ENCODE results near the gene FBXW7.

DNA sequence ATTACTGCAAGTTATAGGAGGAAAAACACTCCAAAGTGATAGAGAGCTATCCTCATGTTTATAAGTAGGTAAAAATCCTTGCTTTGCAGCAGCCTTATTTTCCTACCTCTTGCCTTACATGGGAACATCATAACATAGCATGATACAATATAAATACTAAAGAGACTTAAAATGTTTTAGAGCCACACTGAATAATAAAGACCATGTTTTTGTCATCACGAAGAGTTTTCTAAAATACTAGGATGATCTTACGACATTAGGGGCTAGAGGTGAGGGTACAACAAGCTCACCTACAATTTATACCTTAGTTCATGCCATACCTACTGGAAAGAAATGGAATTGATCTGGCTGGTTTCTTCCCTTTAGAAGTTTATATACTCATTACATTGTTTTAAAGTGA, 184.8 kb downstream of the FBXW7 start:
- no peak for TF ChIP-seq POLR2A (IDR thresholded peaks at IDR 0.05; ENCODE audit: insufficient read depth in 1 of 2, low read depth in 2 of 2, low read length in 2 of 2)
- TF ChIP-seq EZH2 (conservative IDR thresholded peaks at IDR 0.05; ENCODE audit: low read depth, low read length), result no peak
- TF ChIP-seq, protein P1, sequence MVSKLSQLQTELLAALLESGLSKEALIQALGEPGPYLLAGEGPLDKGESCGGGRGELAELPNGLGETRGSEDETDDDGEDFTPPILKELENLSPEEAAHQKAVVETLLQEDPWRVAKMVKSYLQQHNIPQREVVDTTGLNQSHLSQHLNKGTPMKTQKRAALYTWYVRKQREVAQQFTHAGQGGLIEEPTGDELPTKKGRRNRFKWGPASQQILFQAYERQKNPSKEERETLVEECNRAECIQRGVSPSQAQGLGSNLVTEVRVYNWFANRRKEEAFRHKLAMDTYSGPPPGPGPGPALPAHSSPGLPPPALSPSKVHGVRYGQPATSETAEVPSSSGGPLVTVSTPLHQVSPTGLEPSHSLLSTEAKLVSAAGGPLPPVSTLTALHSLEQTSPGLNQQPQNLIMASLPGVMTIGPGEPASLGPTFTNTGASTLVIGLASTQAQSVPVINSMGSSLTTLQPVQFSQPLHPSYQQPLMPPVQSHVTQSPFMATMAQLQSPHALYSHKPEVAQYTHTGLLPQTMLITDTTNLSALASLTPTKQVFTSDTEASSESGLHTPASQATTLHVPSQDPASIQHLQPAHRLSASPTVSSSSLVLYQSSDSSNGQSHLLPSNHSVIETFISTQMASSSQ (IDR thresholded peaks at IDR 0.05; ENCODE audit: low read depth), result no peak
- TF ChIP-seq, protein P1 (CRISPR knock-in tag; IDR thresholded peaks at IDR 0.05; ENCODE audit: borderline replicate concordance), result no peak
- TF ChIP-seq, protein P2, sequence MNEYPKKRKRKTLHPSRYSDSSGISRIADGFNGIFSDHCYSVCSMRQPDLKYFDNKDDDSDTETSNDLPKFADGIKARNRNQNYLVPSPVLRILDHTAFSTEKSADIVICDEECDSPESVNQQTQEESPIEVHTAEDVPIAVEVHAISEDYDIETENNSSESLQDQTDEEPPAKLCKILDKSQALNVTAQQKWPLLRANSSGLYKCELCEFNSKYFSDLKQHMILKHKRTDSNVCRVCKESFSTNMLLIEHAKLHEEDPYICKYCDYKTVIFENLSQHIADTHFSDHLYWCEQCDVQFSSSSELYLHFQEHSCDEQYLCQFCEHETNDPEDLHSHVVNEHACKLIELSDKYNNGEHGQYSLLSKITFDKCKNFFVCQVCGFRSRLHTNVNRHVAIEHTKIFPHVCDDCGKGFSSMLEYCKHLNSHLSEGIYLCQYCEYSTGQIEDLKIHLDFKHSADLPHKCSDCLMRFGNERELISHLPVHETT (CRISPR knock-in tag; conservative IDR thresholded peaks at IDR 0.05), result no peak
- no peak for TF ChIP-seq NFE2L2 (IDR thresholded peaks at IDR 0.05; ENCODE audit: low read length)
- TF ChIP-seq POLR2AphosphoS2 (IDR thresholded peaks at IDR 0.05; ENCODE audit: low read depth, low read length), result no peak
- TF ChIP-seq, protein P3, sequence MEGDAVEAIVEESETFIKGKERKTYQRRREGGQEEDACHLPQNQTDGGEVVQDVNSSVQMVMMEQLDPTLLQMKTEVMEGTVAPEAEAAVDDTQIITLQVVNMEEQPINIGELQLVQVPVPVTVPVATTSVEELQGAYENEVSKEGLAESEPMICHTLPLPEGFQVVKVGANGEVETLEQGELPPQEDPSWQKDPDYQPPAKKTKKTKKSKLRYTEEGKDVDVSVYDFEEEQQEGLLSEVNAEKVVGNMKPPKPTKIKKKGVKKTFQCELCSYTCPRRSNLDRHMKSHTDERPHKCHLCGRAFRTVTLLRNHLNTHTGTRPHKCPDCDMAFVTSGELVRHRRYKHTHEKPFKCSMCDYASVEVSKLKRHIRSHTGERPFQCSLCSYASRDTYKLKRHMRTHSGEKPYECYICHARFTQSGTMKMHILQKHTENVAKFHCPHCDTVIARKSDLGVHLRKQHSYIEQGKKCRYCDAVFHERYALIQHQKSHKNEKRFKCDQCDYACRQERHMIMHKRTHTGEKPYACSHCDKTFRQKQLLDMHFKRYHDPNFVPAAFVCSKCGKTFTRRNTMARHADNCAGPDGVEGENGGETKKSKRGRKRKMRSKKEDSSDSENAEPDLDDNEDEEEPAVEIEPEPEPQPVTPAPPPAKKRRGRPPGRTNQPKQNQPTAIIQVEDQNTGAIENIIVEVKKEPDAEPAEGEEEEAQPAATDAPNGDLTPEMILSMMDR (CRISPR knock-in tag; IDR thresholded peaks at IDR 0.05), result no peak
- TF ChIP-seq, protein P4, sequence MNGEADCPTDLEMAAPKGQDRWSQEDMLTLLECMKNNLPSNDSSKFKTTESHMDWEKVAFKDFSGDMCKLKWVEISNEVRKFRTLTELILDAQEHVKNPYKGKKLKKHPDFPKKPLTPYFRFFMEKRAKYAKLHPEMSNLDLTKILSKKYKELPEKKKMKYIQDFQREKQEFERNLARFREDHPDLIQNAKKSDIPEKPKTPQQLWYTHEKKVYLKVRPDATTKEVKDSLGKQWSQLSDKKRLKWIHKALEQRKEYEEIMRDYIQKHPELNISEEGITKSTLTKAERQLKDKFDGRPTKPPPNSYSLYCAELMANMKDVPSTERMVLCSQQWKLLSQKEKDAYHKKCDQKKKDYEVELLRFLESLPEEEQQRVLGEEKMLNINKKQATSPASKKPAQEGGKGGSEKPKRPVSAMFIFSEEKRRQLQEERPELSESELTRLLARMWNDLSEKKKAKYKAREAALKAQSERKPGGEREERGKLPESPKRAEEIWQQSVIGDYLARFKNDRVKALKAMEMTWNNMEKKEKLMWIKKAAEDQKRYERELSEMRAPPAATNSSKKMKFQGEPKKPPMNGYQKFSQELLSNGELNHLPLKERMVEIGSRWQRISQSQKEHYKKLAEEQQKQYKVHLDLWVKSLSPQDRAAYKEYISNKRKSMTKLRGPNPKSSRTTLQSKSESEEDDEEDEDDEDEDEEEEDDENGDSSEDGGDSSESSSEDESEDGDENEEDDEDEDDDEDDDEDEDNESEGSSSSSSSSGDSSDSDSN (CRISPR knock-in tag; IDR thresholded peaks at IDR 0.05), result no peak
- TF ChIP-seq HCFC1 (IDR thresholded peaks at IDR 0.05; ENCODE audit: low read depth, low read length), result no peak
- TF ChIP-seq ZNF282 (IDR thresholded peaks at IDR 0.05; ENCODE audit: partially characterized antibody), result no peak

All from HepG2 (cell line).